HL-60 (cell line): Measurements from ENCODE around the gene C19orf73.

Experiments
- DNase-seq, 2 experiments: peaks; one replicate each; pipeline ENCODE4 v3.0.0-alpha.2; 2010 to 2020; ENCODE audit warnings: low read depth in 1 of 2, low spot score in 1 of 2
- H3K27ac ChIP-seq: fragments of 250-450 bp; sonication (Bioruptor Pico); replicated peaks from 2 replicates; pipeline ENCODE4 v1.5.1; 2020; ENCODE audit warnings: mild to moderate bottlenecking, moderate library complexity
- H3K27me3 ChIP-seq: fragments of 250-450 bp; sonication (Bioruptor Pico); 2 replicates; pipeline ENCODE4 v1.5.1; 2021; ENCODE audit warnings: mild to moderate bottlenecking, moderate library complexity; ENCODE audit not compliant: insufficient read depth, poor library complexity, severe bottlenecking
- H3K4me3 ChIP-seq: replicated peaks from 2 replicates; pipeline ENCODE4 v1.5.1; 2011; ENCODE audit warnings: mild to moderate bottlenecking, control low read depth, low read length; ENCODE audit not compliant: insufficient read depth
- GABPA ChIP-seq: IDR thresholded peaks from 2 replicates; pipeline ENCODE4 v1.6.1; 2012; ENCODE audit warnings: low read depth
- POLR2AphosphoS5 ChIP-seq: IDR thresholded peaks from 2 replicates; pipeline ENCODE4 v1.6.1; 2012; ENCODE audit warnings: low read depth
- SPI1 ChIP-seq: IDR thresholded peaks from 2 replicates; pipeline ENCODE4 v1.6.1; 2012; ENCODE audit warnings: low read depth, mild to moderate bottlenecking, borderline replicate concordance
- TF ChIP-seq, protein P1 (sequence below): IDR thresholded peaks from 2 replicates; pipeline ENCODE4 v1.6.1; 2012; ENCODE audit warnings: low read depth; ENCODE audit not compliant: insufficient replicate concordance
- TF ChIP-seq, protein P2 (sequence below): IDR thresholded peaks from one replicate; pipeline ENCODE4 v1.5.1; 2011; ENCODE audit warnings: low read length, control low read depth, inconsistent platforms; ENCODE audit not compliant: insufficient read depth

The C19orf73 gene

DNA sequence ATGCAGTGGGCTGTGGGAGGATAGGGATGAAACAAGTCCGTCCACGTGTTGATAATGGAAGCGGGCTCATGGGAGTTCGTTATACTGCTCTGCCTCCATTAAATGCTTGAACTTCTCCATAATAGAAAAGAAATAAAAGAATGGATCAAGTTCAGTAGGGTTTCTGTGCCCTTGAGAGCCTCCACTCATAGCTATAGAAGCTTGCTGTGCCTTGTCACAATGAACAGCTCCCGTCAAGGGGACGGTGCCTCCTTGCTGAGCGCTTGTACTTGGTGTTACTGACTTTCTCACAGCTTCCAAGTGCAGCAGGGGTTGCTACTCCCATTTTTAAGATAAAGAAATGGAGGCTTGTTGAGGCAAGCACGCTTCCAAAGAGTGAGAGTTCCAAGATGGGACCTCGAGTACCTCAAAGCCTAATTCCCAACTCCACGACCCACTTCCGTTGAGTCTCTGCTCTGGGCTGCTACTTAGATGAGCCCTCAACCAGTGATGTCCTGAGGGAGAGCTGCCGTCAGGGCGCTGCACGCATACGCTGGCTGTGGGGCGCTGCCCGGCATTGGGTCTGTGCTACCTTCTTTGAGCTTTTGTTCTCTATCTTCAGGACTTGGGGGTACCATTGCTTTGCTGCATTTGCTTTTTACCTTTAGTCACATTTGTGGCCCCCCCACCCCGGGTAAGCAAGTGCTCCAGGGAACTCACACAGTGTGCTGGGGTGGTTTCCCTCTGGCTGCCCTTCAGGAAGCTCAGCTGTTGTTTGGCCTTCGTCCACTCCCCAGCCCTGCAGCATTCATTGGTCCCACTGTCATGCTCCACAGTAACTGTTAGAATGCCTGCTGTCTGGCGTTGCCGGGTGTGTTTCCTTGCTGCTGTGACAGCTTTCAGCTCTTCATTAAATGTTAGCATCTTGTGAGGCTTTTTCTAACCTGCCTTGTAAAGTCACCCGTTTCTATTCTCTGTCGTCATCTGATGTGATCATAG lies 24.1 kb downstream of the C19orf73 start:
- H3K4me3 ChIP-seq = no peak overlapping the region
- no peak overlapping the region for H3K27ac ChIP-seq
- no peak for DNase-seq
- TF ChIP-seq, protein P1, sequence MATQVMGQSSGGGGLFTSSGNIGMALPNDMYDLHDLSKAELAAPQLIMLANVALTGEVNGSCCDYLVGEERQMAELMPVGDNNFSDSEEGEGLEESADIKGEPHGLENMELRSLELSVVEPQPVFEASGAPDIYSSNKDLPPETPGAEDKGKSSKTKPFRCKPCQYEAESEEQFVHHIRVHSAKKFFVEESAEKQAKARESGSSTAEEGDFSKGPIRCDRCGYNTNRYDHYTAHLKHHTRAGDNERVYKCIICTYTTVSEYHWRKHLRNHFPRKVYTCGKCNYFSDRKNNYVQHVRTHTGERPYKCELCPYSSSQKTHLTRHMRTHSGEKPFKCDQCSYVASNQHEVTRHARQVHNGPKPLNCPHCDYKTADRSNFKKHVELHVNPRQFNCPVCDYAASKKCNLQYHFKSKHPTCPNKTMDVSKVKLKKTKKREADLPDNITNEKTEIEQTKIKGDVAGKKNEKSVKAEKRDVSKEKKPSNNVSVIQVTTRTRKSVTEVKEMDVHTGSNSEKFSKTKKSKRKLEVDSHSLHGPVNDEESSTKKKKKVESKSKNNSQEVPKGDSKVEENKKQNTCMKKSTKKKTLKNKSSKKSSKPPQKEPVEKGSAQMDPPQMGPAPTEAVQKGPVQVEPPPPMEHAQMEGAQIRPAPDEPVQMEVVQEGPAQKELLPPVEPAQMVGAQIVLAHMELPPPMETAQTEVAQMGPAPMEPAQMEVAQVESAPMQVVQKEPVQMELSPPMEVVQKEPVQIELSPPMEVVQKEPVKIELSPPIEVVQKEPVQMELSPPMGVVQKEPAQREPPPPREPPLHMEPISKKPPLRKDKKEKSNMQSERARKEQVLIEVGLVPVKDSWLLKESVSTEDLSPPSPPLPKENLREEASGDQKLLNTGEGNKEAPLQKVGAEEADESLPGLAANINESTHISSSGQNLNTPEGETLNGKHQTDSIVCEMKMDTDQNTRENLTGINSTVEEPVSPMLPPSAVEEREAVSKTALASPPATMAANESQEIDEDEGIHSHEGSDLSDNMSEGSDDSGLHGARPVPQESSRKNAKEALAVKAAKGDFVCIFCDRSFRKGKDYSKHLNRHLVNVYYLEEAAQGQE = no peak
- peak; percentile 25; the same call in 1 of the 2 replicates for TF ChIP-seq POLR2AphosphoS5
- no peaks in the 10 kb centered on the region for H3K27me3 ChIP-seq

DNA sequence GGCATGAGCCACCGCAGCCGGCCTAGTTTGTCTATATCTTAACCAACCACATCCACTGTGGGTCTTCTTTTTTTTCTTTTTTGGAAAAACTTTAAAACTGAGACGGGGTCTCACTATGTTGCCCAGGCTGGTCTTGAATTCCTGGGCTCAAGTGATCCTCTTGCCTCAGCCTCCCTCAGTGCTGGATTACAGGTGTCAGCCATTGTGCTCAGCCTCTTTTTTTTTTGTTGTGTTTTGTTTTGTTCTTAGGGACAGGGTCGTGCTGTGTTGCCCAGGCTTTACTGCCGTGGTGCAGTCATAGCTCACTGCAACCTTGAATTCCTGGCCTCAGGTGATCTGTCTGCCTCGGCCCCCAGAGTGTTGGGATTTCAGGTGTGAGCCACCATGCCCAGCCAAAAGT lies 26.3 kb downstream of the C19orf73 start:
- H3K4me3 ChIP-seq = no peak overlapping the region

DNA sequence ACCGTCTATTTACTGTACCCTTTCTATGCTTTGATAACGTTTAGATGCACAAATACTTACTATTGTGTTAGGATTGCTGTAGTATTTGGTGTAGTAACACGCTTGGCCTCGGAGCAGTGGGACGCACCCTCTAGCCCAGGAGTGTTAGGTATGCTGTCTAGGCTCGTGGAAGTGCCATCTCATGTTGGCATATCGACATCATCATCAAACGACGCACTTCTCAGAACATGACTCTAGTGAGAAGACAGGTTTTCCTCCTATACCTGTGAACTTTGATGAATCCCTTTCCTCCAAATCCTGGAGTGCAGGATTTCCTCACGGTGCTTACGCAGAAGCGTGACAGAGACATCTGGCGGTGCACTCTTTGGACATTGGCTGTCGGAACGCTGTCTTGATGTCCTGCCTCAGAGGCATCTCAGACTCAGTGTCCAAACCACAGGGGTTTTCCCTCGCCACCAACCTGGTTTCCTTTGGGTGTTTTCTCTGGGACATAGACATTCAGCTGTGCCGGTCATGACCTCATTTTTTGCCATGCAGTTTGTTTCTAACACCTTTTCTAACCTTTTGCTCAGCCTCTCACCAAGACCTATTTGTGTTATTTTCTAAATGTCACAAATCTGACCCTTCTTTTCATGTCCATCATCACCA lies 27.4 kb downstream of the C19orf73 start:
- H3K4me3 ChIP-seq = no peak overlapping the region

More for the DNA sequence above, 26.3 kb downstream of the C19orf73 start:
- no peak for TF ChIP-seq POLR2AphosphoS5
- TF ChIP-seq, protein P1 = no peak
- DNase-seq = no peak
- Histone ChIP-seq H3K27ac (no peak overlapping the region), H3K27me3 (no peaks in the 10 kb centered on the region)

More for the DNA sequence above, 27.4 kb downstream of the C19orf73 start:
- TF ChIP-seq, protein P2, sequence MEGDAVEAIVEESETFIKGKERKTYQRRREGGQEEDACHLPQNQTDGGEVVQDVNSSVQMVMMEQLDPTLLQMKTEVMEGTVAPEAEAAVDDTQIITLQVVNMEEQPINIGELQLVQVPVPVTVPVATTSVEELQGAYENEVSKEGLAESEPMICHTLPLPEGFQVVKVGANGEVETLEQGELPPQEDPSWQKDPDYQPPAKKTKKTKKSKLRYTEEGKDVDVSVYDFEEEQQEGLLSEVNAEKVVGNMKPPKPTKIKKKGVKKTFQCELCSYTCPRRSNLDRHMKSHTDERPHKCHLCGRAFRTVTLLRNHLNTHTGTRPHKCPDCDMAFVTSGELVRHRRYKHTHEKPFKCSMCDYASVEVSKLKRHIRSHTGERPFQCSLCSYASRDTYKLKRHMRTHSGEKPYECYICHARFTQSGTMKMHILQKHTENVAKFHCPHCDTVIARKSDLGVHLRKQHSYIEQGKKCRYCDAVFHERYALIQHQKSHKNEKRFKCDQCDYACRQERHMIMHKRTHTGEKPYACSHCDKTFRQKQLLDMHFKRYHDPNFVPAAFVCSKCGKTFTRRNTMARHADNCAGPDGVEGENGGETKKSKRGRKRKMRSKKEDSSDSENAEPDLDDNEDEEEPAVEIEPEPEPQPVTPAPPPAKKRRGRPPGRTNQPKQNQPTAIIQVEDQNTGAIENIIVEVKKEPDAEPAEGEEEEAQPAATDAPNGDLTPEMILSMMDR = no peak
- TF ChIP-seq POLR2AphosphoS5 (no peak), GABPA (no peak), SPI1 (no peak)
- TF ChIP-seq, protein P1 = no peak
- no peaks in the 10 kb centered on the region for H3K27me3 ChIP-seq
- DNase-seq = no peak
- H3K27ac ChIP-seq = no peak overlapping the region
